ENCODE measurements around the gene EBI3.
"Not testable (repeated sequence)": the region's sequence is repeated elsewhere in the genome, so short reads cannot be mapped to it uniquely, and the experiment has no call there.

The EBI3 gene

GRCh38 chr19:4284974-4285373 is 55.7 kb downstream of the EBI3 start:
- H3K4me3 ChIP-seq (ENCODE audit: low read length), result no peak overlapping the region
- DNase-seq (ENCODE audit: low read depth), result no peak
- no peak for TF ChIP-seq CTCF (conservative IDR thresholded peaks at IDR 0.05; ENCODE audit: low read depth, low read length)

GRCh38 chr19:4286141-4286540 is 56.8 kb downstream of the EBI3 start:
- not testable (repeated sequence) for DNase-seq (ENCODE audit: low read depth); H3K4me3 ChIP-seq (ENCODE audit: low read length)
